ENCODE data around the gene TRMT10B. TPM values are rescaled to one million over a fixed set of nuclear protein-coding genes. Genes with fewer than 3 reads are reported as not detected.

TRMT10B gene
- polyA plus RNA-seq, 3 donors, result 5.2 to 12.4 (median 9.4) TPM

DNA sequence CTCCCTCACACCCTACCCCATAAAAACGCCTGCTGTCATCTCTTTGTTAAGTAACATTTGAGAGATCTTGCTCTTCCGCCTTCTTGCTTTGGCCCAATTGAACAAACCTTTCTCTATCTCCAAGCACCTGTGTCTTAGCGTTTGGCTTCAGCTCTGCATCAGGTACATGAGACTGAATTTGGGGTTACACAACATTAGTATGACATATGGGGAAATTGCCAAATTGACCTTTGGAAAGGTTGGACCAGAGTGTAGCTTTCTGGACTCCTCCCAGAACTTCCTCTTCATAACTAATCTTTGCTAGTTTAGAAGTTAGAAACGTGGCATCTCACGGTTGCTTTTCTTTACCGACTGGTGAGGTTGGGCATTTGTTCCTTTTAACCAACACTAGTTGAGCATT, 34.7 kb downstream of the TRMT10B start:
- Histone ChIP-seq H3K9ac (ENCODE audit: insufficient read depth, low read length, poor library complexity, severe bottlenecking) (no peak overlapping the region), H3K36me3 (replicated peaks in 1 of 2; ENCODE audit: control insufficient read depth in 1 of 2, insufficient read depth in 2 of 2, low read length in 2 of 2) (peaks cover 0 to under 1% of the 10 kb centered on the region in 2 donors), H2AFZ (ENCODE audit: insufficient read depth, low read depth, low read length, poor library complexity, severe bottlenecking) (peak overlapping the region; percentile 76), H3K4me2 (replicated peaks; ENCODE audit: extremely low read depth, low read length, poor library complexity, severe bottlenecking) (peak overlapping the region; percentile 8), H3K4me3 (replicated peaks in 1 of 3; ENCODE audit: low read depth in 2 of 3, low read length in 3 of 3) (no peak overlapping the region), H3K4me1 (ENCODE audit: control insufficient read depth in 1 of 2, insufficient read depth in 2 of 2, low read length in 2 of 2) (peaks cover 24 to 29% of the 10 kb centered on the region in 2 donors), H3K79me2 (ENCODE audit: insufficient read depth, low read length) (peaks cover 23% of the 10 kb centered on the region), H3K27me3 (ENCODE audit: control insufficient read depth in 2 of 2, insufficient read depth in 2 of 2, low read length in 2 of 2) (no peaks in the 10 kb centered on the region), H4K20me1 (ENCODE audit: insufficient read depth, low read length) (no peaks in the 10 kb centered on the region), H3K27ac (ENCODE audit: low read depth in 1 of 2, low read length in 2 of 2) (no peak overlapping the region), H3K9me3 (replicated peaks in 1 of 2; ENCODE audit: control insufficient read depth in 1 of 2, insufficient read depth in 1 of 2, low read length in 2 of 2) (peaks cover 0 to 6% of the 10 kb centered on the region in 2 donors)
- WGBS (ENCODE audit: insufficient coverage), result 75% methylated on average over 2 of the region's 6 CpGs
- Mint-ChIP-seq H3K27ac (peak overlapping the region in 6 of 7 donors; percentile 65 to 81 (median 72)), H3K4me1 (peaks cover 24% of the 10 kb centered on the region), H3K27me3 (ENCODE audit: low read depth in 3 of 3) (peaks cover 4 to 10% (median 5%) of the 10 kb centered on the region in 3 donors), H3K4me3 (peak overlapping the region; percentile 7 to 56), H3K36me3 (no peaks in the 10 kb centered on the region), H3K9me3 (peaks cover 0 to 2% (median 0%) of the 10 kb centered on the region in 7 donors)
- DNase-seq, result peak; percentile 7 to 47 (median 39)
- TF ChIP-seq, protein P1, sequence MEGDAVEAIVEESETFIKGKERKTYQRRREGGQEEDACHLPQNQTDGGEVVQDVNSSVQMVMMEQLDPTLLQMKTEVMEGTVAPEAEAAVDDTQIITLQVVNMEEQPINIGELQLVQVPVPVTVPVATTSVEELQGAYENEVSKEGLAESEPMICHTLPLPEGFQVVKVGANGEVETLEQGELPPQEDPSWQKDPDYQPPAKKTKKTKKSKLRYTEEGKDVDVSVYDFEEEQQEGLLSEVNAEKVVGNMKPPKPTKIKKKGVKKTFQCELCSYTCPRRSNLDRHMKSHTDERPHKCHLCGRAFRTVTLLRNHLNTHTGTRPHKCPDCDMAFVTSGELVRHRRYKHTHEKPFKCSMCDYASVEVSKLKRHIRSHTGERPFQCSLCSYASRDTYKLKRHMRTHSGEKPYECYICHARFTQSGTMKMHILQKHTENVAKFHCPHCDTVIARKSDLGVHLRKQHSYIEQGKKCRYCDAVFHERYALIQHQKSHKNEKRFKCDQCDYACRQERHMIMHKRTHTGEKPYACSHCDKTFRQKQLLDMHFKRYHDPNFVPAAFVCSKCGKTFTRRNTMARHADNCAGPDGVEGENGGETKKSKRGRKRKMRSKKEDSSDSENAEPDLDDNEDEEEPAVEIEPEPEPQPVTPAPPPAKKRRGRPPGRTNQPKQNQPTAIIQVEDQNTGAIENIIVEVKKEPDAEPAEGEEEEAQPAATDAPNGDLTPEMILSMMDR (IDR thresholded peaks at IDR 0.05), result no peak
- intact Hi-C loops (cut with micrococcal nuclease), result loop anchor here in 1 of 2 donors (5.0 to 10.0 kb wide), 2 partner anchors 36 to 116 kb away; partner anchors contain the start of genes SLC25A51 and TRMT10B

DNA sequence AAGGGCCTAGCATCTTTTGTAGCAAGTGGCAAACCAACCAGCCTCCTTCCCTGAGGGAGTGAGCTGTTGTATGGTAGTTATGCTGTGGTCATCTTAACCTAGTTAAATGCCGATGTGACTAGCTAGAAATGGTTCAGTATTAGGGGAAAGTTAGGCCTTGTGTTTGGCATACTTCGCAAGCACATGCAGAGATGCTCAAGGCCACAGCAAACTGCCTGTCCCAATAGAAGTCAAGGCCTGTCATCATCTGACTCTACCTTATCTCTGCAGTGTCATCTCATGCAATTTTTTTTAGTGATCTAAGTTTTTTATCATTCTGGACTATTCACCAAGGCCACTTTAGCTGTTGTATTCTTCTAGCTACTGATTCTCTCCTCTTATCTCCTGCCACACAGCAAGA, 36.5 kb downstream of the TRMT10B start:
- Mint-ChIP-seq H3K27ac (no peak overlapping the region), H3K27me3 (ENCODE audit: low read depth in 3 of 3) (peaks cover 5 to 10% (median 6%) of the 10 kb centered on the region in 3 donors), H3K36me3 (no peaks in the 10 kb centered on the region), H3K9me3 (peaks cover 0 to 2% (median 0%) of the 10 kb centered on the region in 7 donors), H3K4me1 (peaks cover 15% of the 10 kb centered on the region), H3K4me3 (no peak overlapping the region)
- no peak overlapping the region for H3K27ac ChIP-seq (ENCODE audit: low read depth in 1 of 2, low read length in 2 of 2)
- WGBS (ENCODE audit: insufficient coverage), result no CpG with 5 or more reads among the region's 2 CpGs
- H3K4me1 ChIP-seq (ENCODE audit: control insufficient read depth in 1 of 2, insufficient read depth in 2 of 2, low read length in 2 of 2), result peaks cover 15 to 18% of the 10 kb centered on the region in 2 donors
- H3K36me3 ChIP-seq (replicated peaks in 1 of 2; ENCODE audit: control insufficient read depth in 1 of 2, insufficient read depth in 2 of 2, low read length in 2 of 2), result no peaks in the 10 kb centered on the region
- H3K79me2 ChIP-seq (ENCODE audit: insufficient read depth, low read length), result peaks cover 6% of the 10 kb centered on the region
- intact Hi-C loops (cut with micrococcal nuclease), result no loop called here
- TF ChIP-seq, protein P1 (IDR thresholded peaks at IDR 0.05), result no peak
- no peak overlapping the region for H3K4me3 ChIP-seq (replicated peaks in 1 of 3; ENCODE audit: low read depth in 2 of 3, low read length in 3 of 3)
- no peak for DNase-seq
- no peaks in the 10 kb centered on the region for H4K20me1 ChIP-seq (ENCODE audit: insufficient read depth, low read length)
- no peak overlapping the region for H3K9ac ChIP-seq (ENCODE audit: insufficient read depth, low read length, poor library complexity, severe bottlenecking)
- H3K27me3 ChIP-seq (ENCODE audit: control insufficient read depth in 2 of 2, insufficient read depth in 2 of 2, low read length in 2 of 2), result no peaks in the 10 kb centered on the region
- H2AFZ ChIP-seq (ENCODE audit: insufficient read depth, low read depth, low read length, poor library complexity, severe bottlenecking), result no peak overlapping the region
- no peak overlapping the region for H3K4me2 ChIP-seq (replicated peaks; ENCODE audit: extremely low read depth, low read length, poor library complexity, severe bottlenecking)
- peaks cover 0 to 6% of the 10 kb centered on the region in 2 donors for H3K9me3 ChIP-seq (replicated peaks in 1 of 2; ENCODE audit: control insufficient read depth in 1 of 2, insufficient read depth in 1 of 2, low read length in 2 of 2)

All from CD14-positive monocyte (primary cell).